Gastrocnemius medialis (tissue), 4 donors: ENCODE results near the gene TBC1D23.
"Not testable (repeated sequence)": the region's sequence is repeated elsewhere in the genome, so short reads cannot be mapped to it uniquely, and the experiment has no call there.

Experiments used
- CTCF ChIP-seq, 5 experiments: fragments of 450-650 bp in 3 of 5; fragments of 200-600 bp in 2 of 5; sonication (generic) in 2 of 5; IDR thresholded peaks in 4 of 5; conservative IDR thresholded peaks in 1 of 5; 1 replicate in 4 of 5; 2 replicates in 1 of 5; pipeline ENCODE4 v1.5.1; 2016 to 2019; ENCODE audit warnings: antibody characterized with exemption in 5 of 5, mild to moderate bottlenecking in 3 of 5, moderate library complexity in 3 of 5
- POLR2A ChIP-seq, 2 donors: fragments of 450-650 bp; IDR thresholded peaks; one replicate each; pipeline ENCODE4 v1.6.1; 2017; ENCODE audit warnings: antibody characterized with exemption in 2 of 2, mild to moderate bottlenecking in 2 of 2, moderate library complexity in 2 of 2

- not testable (repeated sequence) for TF ChIP-seq CTCF (IDR thresholded peaks at IDR 0.05 in 4 of 5, conservative IDR thresholded peaks at IDR 0.05 in 1 of 5); POLR2A (IDR thresholded peaks at IDR 0.05)
These were observed 91.0 kb downstream of the TBC1D23 start for GRCh38 chr3:100351770-100352169.
